ENCODE data around the gene CAT. TPM values are rescaled to one million over a fixed set of nuclear protein-coding genes. Genes with fewer than 3 reads are reported as not detected.

The CAT gene
- total and polyA plus RNA-seq, 10 donors, result 55.2 to 149 (median 110) TPM

DNA sequence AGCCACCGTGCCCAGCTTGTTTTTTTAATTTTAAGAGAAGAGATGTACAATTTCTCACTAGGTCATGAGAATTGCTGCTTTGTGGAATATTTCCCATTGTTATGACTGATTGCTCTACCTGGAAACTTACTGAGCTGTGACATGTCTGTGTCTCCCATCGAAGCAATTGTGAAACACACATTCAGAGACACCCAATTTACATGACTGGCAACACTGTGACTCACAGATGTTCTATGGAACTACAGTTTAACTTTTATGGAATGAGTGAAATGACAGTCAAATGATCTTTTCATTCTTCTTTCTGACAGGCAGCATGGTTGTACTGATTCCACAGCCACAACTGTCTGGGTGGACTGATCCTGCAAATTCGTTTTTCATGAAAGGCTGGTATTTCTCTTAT, 42.6 kb downstream of the CAT start:
- 50 to 80% (median 68%) methylated on average over 3 of the region's 3 CpGs for WGBS, 5 donors
- no peak for TF ChIP-seq POLR2AphosphoS5 (IDR thresholded peaks at IDR 0.05)
- TF ChIP-seq POLR2A (IDR thresholded peaks at IDR 0.05), result no peak
- TF ChIP-seq, protein P1, sequence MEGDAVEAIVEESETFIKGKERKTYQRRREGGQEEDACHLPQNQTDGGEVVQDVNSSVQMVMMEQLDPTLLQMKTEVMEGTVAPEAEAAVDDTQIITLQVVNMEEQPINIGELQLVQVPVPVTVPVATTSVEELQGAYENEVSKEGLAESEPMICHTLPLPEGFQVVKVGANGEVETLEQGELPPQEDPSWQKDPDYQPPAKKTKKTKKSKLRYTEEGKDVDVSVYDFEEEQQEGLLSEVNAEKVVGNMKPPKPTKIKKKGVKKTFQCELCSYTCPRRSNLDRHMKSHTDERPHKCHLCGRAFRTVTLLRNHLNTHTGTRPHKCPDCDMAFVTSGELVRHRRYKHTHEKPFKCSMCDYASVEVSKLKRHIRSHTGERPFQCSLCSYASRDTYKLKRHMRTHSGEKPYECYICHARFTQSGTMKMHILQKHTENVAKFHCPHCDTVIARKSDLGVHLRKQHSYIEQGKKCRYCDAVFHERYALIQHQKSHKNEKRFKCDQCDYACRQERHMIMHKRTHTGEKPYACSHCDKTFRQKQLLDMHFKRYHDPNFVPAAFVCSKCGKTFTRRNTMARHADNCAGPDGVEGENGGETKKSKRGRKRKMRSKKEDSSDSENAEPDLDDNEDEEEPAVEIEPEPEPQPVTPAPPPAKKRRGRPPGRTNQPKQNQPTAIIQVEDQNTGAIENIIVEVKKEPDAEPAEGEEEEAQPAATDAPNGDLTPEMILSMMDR (IDR thresholded peaks at IDR 0.05 in 8 of 11, conservative IDR thresholded peaks at IDR 0.05 in 3 of 11), result no peak
- Histone ChIP-seq H3K36me3 (no peaks in the 10 kb centered on the region), H3K27me3 (replicated peaks in 1 of 7) (no peaks in the 10 kb centered on the region), H3K27ac (no peak overlapping the region), H3K9me3 (no peaks in the 10 kb centered on the region), H3K4me1 (no peaks in the 10 kb centered on the region), H3K4me3 (no peak overlapping the region)
- intact Hi-C loops (cut with DNase I; ENCODE audit: low total_unique reads), result no loop called here
- DNase-seq, result no peak

DNA sequence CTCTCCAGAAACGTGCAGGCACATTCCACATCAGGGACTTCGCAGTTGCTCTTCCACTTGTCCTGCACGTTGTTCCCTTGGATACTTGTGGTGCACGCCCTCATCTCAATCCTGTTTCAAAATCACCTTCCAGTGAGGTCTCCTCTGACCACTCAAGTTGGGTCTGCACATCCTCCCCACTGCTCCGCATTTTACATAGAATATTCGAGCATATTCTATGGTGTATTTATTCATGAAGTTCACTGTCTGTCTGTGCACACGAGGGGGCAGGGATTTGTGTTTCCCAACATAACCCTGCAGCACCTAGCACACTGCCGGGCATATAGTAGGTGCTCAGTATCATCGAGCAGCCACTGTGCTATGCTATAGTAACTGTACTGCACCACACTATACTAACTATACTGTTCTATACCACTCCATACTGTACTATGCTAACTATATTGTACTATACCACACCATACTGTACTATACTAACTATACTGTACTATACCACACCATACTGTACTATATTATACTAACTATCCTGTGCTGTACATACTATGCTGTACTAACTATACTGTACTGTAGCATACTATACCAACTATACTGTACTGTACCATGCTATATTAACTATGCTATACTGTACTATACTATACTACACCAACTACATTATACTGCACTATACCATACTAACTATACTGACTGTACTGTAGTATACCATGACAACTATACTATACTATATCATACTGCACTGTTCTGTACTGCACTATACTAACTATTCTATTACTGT, 44.6 kb downstream of the CAT start:
- intact Hi-C loops (cut with DNase I; ENCODE audit: low total_unique reads), result no loop called here
- Histone ChIP-seq H3K27me3 (replicated peaks in 1 of 7) (no peaks in the 10 kb centered on the region), H3K9me3 (no peaks in the 10 kb centered on the region), H3K4me1 (no peaks in the 10 kb centered on the region), H3K27ac (no peak overlapping the region), H3K4me3 (no peak overlapping the region), H3K36me3 (no peaks in the 10 kb centered on the region)
- 80 to 91% (median 86%) methylated on average over 9 of the region's 9 CpGs for WGBS, 5 donors
- TF ChIP-seq POLR2A (IDR thresholded peaks at IDR 0.05) (no peak), POLR2AphosphoS5 (IDR thresholded peaks at IDR 0.05) (no peak)
- TF ChIP-seq, protein P1 (IDR thresholded peaks at IDR 0.05 in 8 of 11, conservative IDR thresholded peaks at IDR 0.05 in 3 of 11), result no peak
- DNase-seq, result no peak

DNA sequence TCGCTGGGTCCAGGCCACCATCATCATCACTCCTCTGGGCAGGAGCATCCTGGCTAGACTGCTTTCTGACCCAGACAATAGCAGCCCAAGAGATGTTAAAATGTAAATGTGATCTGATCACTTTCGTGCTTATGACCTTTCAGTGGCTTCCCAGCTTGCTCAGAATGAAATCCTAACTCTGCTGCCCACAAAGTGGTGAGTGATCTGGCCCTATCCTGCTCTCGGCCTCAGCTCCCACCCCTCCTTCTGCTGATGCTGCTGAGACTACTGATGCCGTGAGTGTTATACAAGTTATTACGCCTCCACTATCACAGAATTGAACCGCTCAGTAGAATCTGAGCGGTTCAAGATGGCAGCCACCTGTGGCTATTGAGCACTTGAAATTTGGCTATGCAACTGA, 48.7 kb downstream of the CAT start:
- TF ChIP-seq POLR2AphosphoS5 (IDR thresholded peaks at IDR 0.05), result no peak
- TF ChIP-seq POLR2A (IDR thresholded peaks at IDR 0.05), result no peak
- TF ChIP-seq, protein P1 (IDR thresholded peaks at IDR 0.05 in 8 of 11, conservative IDR thresholded peaks at IDR 0.05 in 3 of 11), result no peak
- intact Hi-C loops (cut with DNase I; ENCODE audit: low total_unique reads), result loop anchor here (5.0 kb wide), 1 partner anchor 310 kb away; no protein-coding TSS in a partner anchor
- WGBS, 5 donors, result 76 to 91% (median 86%) methylated on average over 7 of the region's 7 CpGs
- DNase-seq, result no peak
- no peak overlapping the region for H3K4me3 ChIP-seq
- no peaks in the 10 kb centered on the region for H3K9me3 ChIP-seq
- H3K27ac ChIP-seq, result no peak overlapping the region
- H3K27me3 ChIP-seq (replicated peaks in 1 of 7), result no peaks in the 10 kb centered on the region
- H3K4me1 ChIP-seq, result no peaks in the 10 kb centered on the region
- no peaks in the 10 kb centered on the region for H3K36me3 ChIP-seq

DNA sequence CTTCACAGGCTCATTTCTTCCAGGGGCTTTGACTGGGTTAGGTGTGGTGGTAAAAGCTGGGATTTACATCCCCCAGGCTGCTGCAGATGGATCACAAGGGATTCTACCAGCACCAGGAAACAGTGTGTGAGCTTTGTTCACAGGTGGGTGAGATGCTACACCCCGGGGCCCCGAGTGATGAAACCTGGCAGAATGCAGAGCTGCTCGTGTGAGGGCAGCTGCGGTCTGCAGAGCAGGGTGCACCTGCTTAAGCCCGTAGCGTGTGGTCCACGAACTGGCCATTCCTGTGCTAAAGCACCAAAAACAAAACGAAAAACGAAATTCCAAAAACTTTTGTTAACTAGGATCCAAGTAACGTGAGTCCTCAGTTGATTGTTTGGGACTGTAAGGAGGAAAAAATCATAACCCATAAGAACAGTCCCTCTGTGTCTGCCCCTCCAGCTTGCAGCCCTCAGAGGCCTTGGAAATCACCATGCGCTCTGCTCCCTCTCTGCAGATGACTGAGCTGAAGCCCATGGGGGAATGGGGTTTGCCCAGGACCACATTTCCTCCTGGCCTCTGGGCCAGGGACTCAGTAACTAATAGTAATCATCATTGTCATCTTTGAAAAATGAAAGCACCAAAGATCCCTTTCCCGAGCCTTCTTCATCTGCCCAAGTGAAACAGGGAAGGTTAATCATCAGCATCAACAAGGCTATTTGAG, 50.3 kb downstream of the CAT start:
- Histone ChIP-seq H3K27me3 (replicated peaks in 1 of 7) (no peaks in the 10 kb centered on the region), H3K9me3 (no peaks in the 10 kb centered on the region), H3K36me3 (no peaks in the 10 kb centered on the region), H3K27ac (no peak overlapping the region), H3K4me1 (peaks cover 0 to 6% (median 0%) of the 10 kb centered on the region in 6 donors), H3K4me3 (no peak overlapping the region)
- 81 to 91% (median 90%) methylated on average over 12 of the region's 12 CpGs for WGBS, 5 donors
- DNase-seq, result no peak
- intact Hi-C loops (cut with DNase I; ENCODE audit: low total_unique reads), result loop anchor here (5.0 kb wide), 1 partner anchor 312 kb away; no protein-coding TSS in a partner anchor
- TF ChIP-seq POLR2AphosphoS5 (IDR thresholded peaks at IDR 0.05) (no peak), POLR2A (IDR thresholded peaks at IDR 0.05) (no peak)
- TF ChIP-seq, protein P1 (IDR thresholded peaks at IDR 0.05 in 8 of 11, conservative IDR thresholded peaks at IDR 0.05 in 3 of 11), result no peak
